MCF 10A (cell line): ENCODE data around the gene ZNF146. TPM values are rescaled to one million over a fixed set of nuclear protein-coding genes. Genes with fewer than 3 reads are reported as not detected.

Experiments used
- BruUV-seq: library from RNA; stranded (reverse); fragments of 400-500 nt; replicated peaks from 2 replicates; lab custom pipeline; 2021; lab: Mats Ljungman, UMichigan
- CTCF ChIA-PET: fragments of 300-600 bp; sonication (Branson Sonifier 250); formaldehyde crosslinking; extraction: SDS; loops from one replicate; lab custom pipeline; 2021; ENCODE audit warnings: antibody characterized with exemption, inconsistent platforms; lab: Yijun Ruan, JAX
- POLR2A ChIA-PET: fragments of 300-600, 350-650 bp; sonication (Branson Sonifier 250); formaldehyde crosslinking; extraction: SDS; loops from one replicate; lab custom pipeline; 2020; ENCODE audit warnings: antibody characterized with exemption, inconsistent platforms; lab: Yijun Ruan, JAX
- DNase-seq: peaks from one replicate; pipeline ENCODE4 v3.0.0-alpha.2; 2018; ENCODE audit not compliant: unreplicated experiment
- H3K27ac Mint-ChIP-seq: one replicate; pipeline ENCODE4 v1.8.0; 2022; ENCODE audit warnings: mild to moderate bottlenecking, low read depth, mixed read lengths; ENCODE audit not compliant: unreplicated experiment
- H3K27me3 Mint-ChIP-seq: one replicate; pipeline ENCODE4 v1.8.0; 2022; ENCODE audit warnings: mixed read lengths; ENCODE audit not compliant: insufficient read depth, unreplicated experiment
- H3K36me3 Mint-ChIP-seq: one replicate; pipeline ENCODE4 v1.8.0; 2022; ENCODE audit warnings: mild to moderate bottlenecking, moderate library complexity, mixed read lengths; ENCODE audit not compliant: insufficient read depth, unreplicated experiment
- H3K4me1 Mint-ChIP-seq: one replicate; pipeline ENCODE4 v1.8.0; 2022; ENCODE audit warnings: mixed read lengths; ENCODE audit not compliant: insufficient read depth, unreplicated experiment
- H3K4me3 Mint-ChIP-seq: one replicate; pipeline ENCODE4 v1.8.0; 2022; ENCODE audit warnings: mild to moderate bottlenecking, moderate library complexity, mixed read lengths; ENCODE audit not compliant: unreplicated experiment
- H3K9me3 Mint-ChIP-seq: one replicate; pipeline ENCODE4 v1.8.0; 2022; ENCODE audit warnings: mixed read lengths; ENCODE audit not compliant: unreplicated experiment
- intact Hi-C: fragments of 100-400 bp; cut with micrococcal nuclease; formaldehyde crosslinking; loops from 2 replicates; pipeline ENCODE4 v1.14.1; 2022
- total RNA-seq: library from RNA; stranded (reverse); gene quantifications from 2 replicates; pipeline ENCODE4 v1.2.3, GENCODE V29; 2022
- TF ChIP-seq, protein P1 (sequence below): fragments of 200-600 bp; IDR thresholded peaks from one replicate; pipeline ENCODE4 v1.8.0; 2022; ENCODE audit warnings: antibody characterized with exemption, mild to moderate bottlenecking; ENCODE audit not compliant: unreplicated experiment

The ZNF146 gene
- total RNA-seq, 1 experiment from 2014 or later = 132 TPM

GRCh38 chr19:36209372-36209771 lies 5.5 kb upstream of the ZNF146 start:
- CTCF ChIA-PET = no interaction called here
- no peaks in the 10 kb centered on the region for H3K36me3 Mint-ChIP-seq
- no peaks in the 10 kb centered on the region for H3K9me3 Mint-ChIP-seq
- TF ChIP-seq, protein P1, sequence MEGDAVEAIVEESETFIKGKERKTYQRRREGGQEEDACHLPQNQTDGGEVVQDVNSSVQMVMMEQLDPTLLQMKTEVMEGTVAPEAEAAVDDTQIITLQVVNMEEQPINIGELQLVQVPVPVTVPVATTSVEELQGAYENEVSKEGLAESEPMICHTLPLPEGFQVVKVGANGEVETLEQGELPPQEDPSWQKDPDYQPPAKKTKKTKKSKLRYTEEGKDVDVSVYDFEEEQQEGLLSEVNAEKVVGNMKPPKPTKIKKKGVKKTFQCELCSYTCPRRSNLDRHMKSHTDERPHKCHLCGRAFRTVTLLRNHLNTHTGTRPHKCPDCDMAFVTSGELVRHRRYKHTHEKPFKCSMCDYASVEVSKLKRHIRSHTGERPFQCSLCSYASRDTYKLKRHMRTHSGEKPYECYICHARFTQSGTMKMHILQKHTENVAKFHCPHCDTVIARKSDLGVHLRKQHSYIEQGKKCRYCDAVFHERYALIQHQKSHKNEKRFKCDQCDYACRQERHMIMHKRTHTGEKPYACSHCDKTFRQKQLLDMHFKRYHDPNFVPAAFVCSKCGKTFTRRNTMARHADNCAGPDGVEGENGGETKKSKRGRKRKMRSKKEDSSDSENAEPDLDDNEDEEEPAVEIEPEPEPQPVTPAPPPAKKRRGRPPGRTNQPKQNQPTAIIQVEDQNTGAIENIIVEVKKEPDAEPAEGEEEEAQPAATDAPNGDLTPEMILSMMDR = no peak
- intact Hi-C loops = no loop called here
- BruUV-seq = no TSS peak
- no peak overlapping the region for H3K27ac Mint-ChIP-seq
- H3K27me3 Mint-ChIP-seq = no peaks in the 10 kb centered on the region
- H3K4me1 Mint-ChIP-seq = no peaks in the 10 kb centered on the region
- H3K4me3 Mint-ChIP-seq = no peak overlapping the region
- POLR2A ChIA-PET = no interaction called here
- no peak for DNase-seq

GRCh38 chr19:36210497-36210896 lies 4.4 kb upstream of the ZNF146 start:
- ChIA-PET CTCF (interaction anchor here (0.7 kb wide), 1 partner anchor 18 kb away, joined by 5 read pairs; no protein-coding TSS in a partner anchor), POLR2A (interaction anchor here (1.1 kb wide), 1 partner anchor 96 kb away, joined by 5 read pairs; the partner anchor contains the start of gene POLR2I)
- intact Hi-C loops = loop anchor here (10.0 kb wide), 3 partner anchors 164 to 644 kb away; partner anchors contain the start of genes ZFP14, ZNF345 and ZNF567
- Mint-ChIP-seq H3K36me3 (no peaks in the 10 kb centered on the region), H3K9me3 (no peaks in the 10 kb centered on the region), H3K27me3 (no peaks in the 10 kb centered on the region), H3K4me1 (no peaks in the 10 kb centered on the region), H3K27ac (no peak overlapping the region), H3K4me3 (no peak overlapping the region)
- TF ChIP-seq, protein P1 = no peak
- no TSS peak for BruUV-seq
- no peak for DNase-seq

DNA sequence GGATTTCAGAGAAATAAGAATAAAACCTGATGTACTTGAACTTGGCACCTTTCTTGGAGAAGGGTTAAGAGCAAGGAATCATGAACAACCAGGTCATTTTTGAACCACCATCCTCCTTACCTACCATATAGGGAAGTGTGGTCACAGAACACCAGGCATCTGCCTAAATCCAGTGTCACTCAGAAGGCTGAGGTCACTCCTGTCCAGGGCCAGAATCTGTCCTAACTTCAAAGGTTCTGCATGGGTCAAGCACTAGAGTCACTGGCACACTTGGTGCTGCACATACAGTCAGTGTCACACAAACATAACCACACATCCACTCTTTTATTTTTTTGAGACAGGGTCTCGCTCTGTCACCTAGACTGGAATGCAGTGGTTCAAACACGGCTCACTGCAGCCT lies 2.0 kb upstream of the ZNF146 start:
- no peak overlapping the region for H3K27ac Mint-ChIP-seq
- ChIA-PET CTCF (interaction anchor here (0.9 kb wide), 1 partner anchor 9 kb away, joined by 6 read pairs; no protein-coding TSS in a partner anchor), POLR2A (interaction anchor here (0.6 to 0.8 kb wide), 3 partner anchors 97 to 360 kb away, joined by 3 read pairs; no protein-coding TSS in a partner anchor)
- no TSS peak for BruUV-seq
- intact Hi-C loops = loop anchor here (10.0 kb wide), 3 partner anchors 162 to 642 kb away; partner anchors contain the start of genes ZFP14, ZNF345 and ZNF567
- H3K4me3 Mint-ChIP-seq = no peak overlapping the region
- no peaks in the 10 kb centered on the region for H3K9me3 Mint-ChIP-seq
- H3K4me1 Mint-ChIP-seq = peaks cover 6% of the 10 kb centered on the region
- H3K27me3 Mint-ChIP-seq = no peaks in the 10 kb centered on the region
- DNase-seq = no peak
- peaks cover 7% of the 10 kb centered on the region for H3K36me3 Mint-ChIP-seq
- TF ChIP-seq, protein P1 = no peak

- ChIA-PET CTCF (interaction anchor here (0.6 to 1.6 kb wide), 3 partner anchors 28 to 482 kb away, joined by 3 to 7 read pairs (median 5); no protein-coding TSS in a partner anchor), POLR2A (interaction anchor here (0.6 to 3.3 kb wide), 32 partner anchors 9 to 1379 kb away, joined by 3 to 24 read pairs (median 6); partner anchors contain the start of genes ALKBH6, CAPNS1, POLR2I and TBCB)
- H3K36me3 Mint-ChIP-seq = peaks cover 32% of the 10 kb centered on the region
- TF ChIP-seq, protein P1 = no peak
- no peaks in the 10 kb centered on the region for H3K9me3 Mint-ChIP-seq
- TSS peak; percentile 85 for BruUV-seq
- intact Hi-C loops = loop anchor here (10.0 kb wide), 3 partner anchors 159 to 639 kb away; partner anchors contain the start of genes ZFP14, ZNF345 and ZNF567
- H3K4me1 Mint-ChIP-seq = peaks cover 6% of the 10 kb centered on the region
- H3K27me3 Mint-ChIP-seq = no peaks in the 10 kb centered on the region
- DNase-seq = peak; percentile 19
- H3K4me3 Mint-ChIP-seq = no peak overlapping the region
- H3K27ac Mint-ChIP-seq = no peak overlapping the region
Observed at GRCh38 chr19:36215276-36216123, 594 bp downstream of the ZNF146 start.
